ENCODE results near the gene DDO.
A peak's percentile ranks its signal among the peaks of the same experiment; 100 is the strongest.

Gene DDO

GRCh38 chr6:110368284-110368683 lies 47.1 kb downstream of the DDO start:
- H3K4me1 ChIP-seq: peaks cover 0 to 17% (median 12%) of the 10 kb centered on the region in 10 experiments; a peak in 8 of 20 replicates
- H3K4me3 ChIP-seq: no peak overlapping the region
- no peak overlapping the region for H3K27ac ChIP-seq
- H3K4me2 ChIP-seq: no peak overlapping the region
- H3K9ac ChIP-seq: no peak overlapping the region
- H3K36me3 ChIP-seq: no peaks in the 10 kb centered on the region
- H4K20me1 ChIP-seq: no peaks in the 10 kb centered on the region
- H3K27me3 ChIP-seq: no peaks in the 10 kb centered on the region
- H3K9me3 ChIP-seq (replicated peaks in 1 of 11): no peaks in the 10 kb centered on the region
- TF ChIP-seq Cebpa-rat (IDR thresholded peaks at IDR 0.05): no peak

- Histone ChIP-seq H3K27ac (no peak overlapping the region), H3K9ac (no peak overlapping the region), H3K4me1 (peaks cover 0 to 17% (median 12%) of the 10 kb centered on the region in 10 experiments; a peak in 8 of 20 replicates), H3K4me3 (no peak overlapping the region), H3K27me3 (no peaks in the 10 kb centered on the region), H3K36me3 (no peaks in the 10 kb centered on the region), H3K4me2 (no peak overlapping the region), H4K20me1 (no peaks in the 10 kb centered on the region), H3K9me3 (replicated peaks in 1 of 11) (no peaks in the 10 kb centered on the region)
- no peak for TF ChIP-seq Cebpa-rat (IDR thresholded peaks at IDR 0.05)
These were observed 47.5 kb downstream of the DDO start for GRCh38 chr6:110367825-110368224.

GRCh38 chr6:110366975-110367374 lies 48.4 kb downstream of the DDO start:
- no peak overlapping the region for H3K9ac ChIP-seq
- no peak overlapping the region for H3K27ac ChIP-seq
- no peak overlapping the region for H3K4me2 ChIP-seq
- no peaks in the 10 kb centered on the region for H3K9me3 ChIP-seq (replicated peaks in 1 of 11)
- no peaks in the 10 kb centered on the region for H3K27me3 ChIP-seq
- H4K20me1 ChIP-seq: no peaks in the 10 kb centered on the region
- H3K4me1 ChIP-seq: peaks cover 0 to 17% (median 12%) of the 10 kb centered on the region in 10 experiments; a peak in 8 of 20 replicates
- TF ChIP-seq Cebpa-rat (IDR thresholded peaks at IDR 0.05): no peak
- no peaks in the 10 kb centered on the region for H3K36me3 ChIP-seq
- no peak overlapping the region for H3K4me3 ChIP-seq

GRCh38 chr6:110366256-110366655 lies 49.1 kb downstream of the DDO start:
- peaks cover 0 to 4% (median 0%) of the 10 kb centered on the region in 11 experiments; a peak in 3 of 22 replicates for H3K9me3 ChIP-seq (replicated peaks in 1 of 11)
- no peaks in the 10 kb centered on the region for H3K27me3 ChIP-seq
- peak overlapping the region in 1 of 11 experiments; percentile 2; a peak in 1 of 22 replicates for H3K4me2 ChIP-seq
- no peak overlapping the region for H3K4me3 ChIP-seq
- no peak overlapping the region for H3K9ac ChIP-seq
- H3K4me1 ChIP-seq: peaks cover 0 to 17% (median 12%) of the 10 kb centered on the region in 10 experiments; a peak in 8 of 20 replicates
- no peaks in the 10 kb centered on the region for H3K36me3 ChIP-seq
- TF ChIP-seq Cebpa-rat (IDR thresholded peaks at IDR 0.05): no peak
- no peak overlapping the region for H3K27ac ChIP-seq
- H4K20me1 ChIP-seq: no peaks in the 10 kb centered on the region

GRCh38 chr6:110364364-110365105 lies 50.8 kb downstream of the DDO start:
- H3K27ac ChIP-seq: no peak overlapping the region
- no peak overlapping the region for H3K4me2 ChIP-seq
- H3K9me3 ChIP-seq (replicated peaks in 1 of 11): peaks cover 0 to 8% (median under 1%) of the 10 kb centered on the region in 11 experiments; a peak in 3 of 22 replicates

GRCh38 chr6:110363748-110364147 lies 51.6 kb downstream of the DDO start:
- no peak for TF ChIP-seq Cebpa-rat (IDR thresholded peaks at IDR 0.05)

More at GRCh38 chr6:110364364-110365105, 50.8 kb downstream of the DDO start:
- H3K4me1 ChIP-seq: peaks cover 0 to 5% (median 3%) of the 10 kb centered on the region in 10 experiments; a peak in 8 of 20 replicates
- H4K20me1 ChIP-seq: no peaks in the 10 kb centered on the region
- H3K4me3 ChIP-seq: no peak overlapping the region
- H3K36me3 ChIP-seq: no peaks in the 10 kb centered on the region
- TF ChIP-seq Cebpa-rat (IDR thresholded peaks at IDR 0.05): no peak
- H3K27me3 ChIP-seq: peaks cover 7 to 14% (median 9%) of the 10 kb centered on the region in 11 experiments
- no peak overlapping the region for H3K9ac ChIP-seq

GRCh38 chr6:110360676-110361075 lies 54.7 kb downstream of the DDO start:
- Histone ChIP-seq H3K9me3 (replicated peaks in 1 of 11) (peaks cover 29 to 39% (median 35%) of the 10 kb centered on the region in 11 experiments), H3K4me2 (no peak overlapping the region), H3K36me3 (peaks cover 0 to 6% (median 0%) of the 10 kb centered on the region in 11 experiments; a peak in 2 of 22 replicates), H3K4me1 (peaks cover 0 to 10% (median 7%) of the 10 kb centered on the region in 10 experiments; a peak in 8 of 20 replicates), H3K4me3 (no peak overlapping the region), H3K27me3 (peaks cover 45 to 52% (median 47%) of the 10 kb centered on the region in 11 experiments), H4K20me1 (no peaks in the 10 kb centered on the region), H3K27ac (no peak overlapping the region), H3K9ac (no peak overlapping the region)
- TF ChIP-seq Cebpa-rat (IDR thresholded peaks at IDR 0.05): no peak

More at GRCh38 chr6:110363748-110364147, 51.6 kb downstream of the DDO start:
- no peak overlapping the region for H3K4me3 ChIP-seq
- no peak overlapping the region for H3K9ac ChIP-seq
- H4K20me1 ChIP-seq: no peaks in the 10 kb centered on the region
- H3K9me3 ChIP-seq (replicated peaks in 1 of 11): peaks cover 7 to 15% (median 9%) of the 10 kb centered on the region in 11 experiments; a peak in 17 of 22 replicates
- H3K27me3 ChIP-seq: peaks cover 15 to 21% (median 17%) of the 10 kb centered on the region in 11 experiments
- H3K4me1 ChIP-seq: no peaks in the 10 kb centered on the region
- no peaks in the 10 kb centered on the region; a peak in 2 of 22 replicates for H3K36me3 ChIP-seq
- no peak overlapping the region for H3K4me2 ChIP-seq
- no peak overlapping the region for H3K27ac ChIP-seq

- H3K27ac ChIP-seq: no peak overlapping the region
These were observed 55.8 kb downstream of the DDO start for GRCh38 chr6:110359556-110359955.

GRCh38 chr6:110358553-110359160 lies 56.7 kb downstream of the DDO start:
- Histone ChIP-seq H3K4me3 (peak overlapping the region; percentile 47 to 70 (median 58); a peak in 18 of 20 replicates), H4K20me1 (no peaks in the 10 kb centered on the region), H3K4me2 (peak overlapping the region; percentile 65 to 92 (median 83)), H3K4me1 (peaks cover 0 to 10% (median 7%) of the 10 kb centered on the region in 10 experiments; a peak in 8 of 20 replicates), H3K27ac (no peak overlapping the region), H3K36me3 (peaks cover 0 to 6% (median 0%) of the 10 kb centered on the region in 11 experiments; a peak in 2 of 22 replicates), H3K27me3 (peaks cover 45 to 61% (median 54%) of the 10 kb centered on the region in 11 experiments), H3K9ac (no peak overlapping the region; a peak in 1 of 22 replicates), H3K9me3 (replicated peaks in 1 of 11) (peaks cover 29 to 40% (median 35%) of the 10 kb centered on the region in 11 experiments)
- TF ChIP-seq Cebpa-rat (IDR thresholded peaks at IDR 0.05): no peak

More at GRCh38 chr6:110359556-110359955, 55.8 kb downstream of the DDO start:
- Histone ChIP-seq H4K20me1 (no peaks in the 10 kb centered on the region), H3K27me3 (peaks cover 45 to 61% (median 54%) of the 10 kb centered on the region in 11 experiments), H3K36me3 (peaks cover 0 to 6% (median 0%) of the 10 kb centered on the region in 11 experiments; a peak in 2 of 22 replicates), H3K4me3 (no peak overlapping the region), H3K9ac (no peak overlapping the region), H3K4me2 (no peak overlapping the region), H3K4me1 (peaks cover 0 to 10% (median 7%) of the 10 kb centered on the region in 10 experiments; a peak in 8 of 20 replicates), H3K9me3 (replicated peaks in 1 of 11) (peaks cover 29 to 40% (median 35%) of the 10 kb centered on the region in 11 experiments)
- no peak for TF ChIP-seq Cebpa-rat (IDR thresholded peaks at IDR 0.05)

Measured in BLaER1 treated with 17β-estradiol and CSF1 and Interleukin-3, amounts not matched to agents 10 nM and 100 nM (cell line).